Panc1 (cell line): ENCODE data around the gene USP24. TPM values are rescaled to one million over a fixed set of nuclear protein-coding genes. Genes with fewer than 3 reads are reported as not detected.

Source experiments
- ATAC-seq: fragments of 200-7000 bp; cut with Tn5 transposase; 2 replicates; pipeline ENCODE4 v1.9.1; 2020; ENCODE audit warnings: mild to moderate bottlenecking, moderate library complexity
- BruUV-seq: library from RNA; stranded (reverse); fragments of 400-500 nt; replicated peaks from 2 replicates; lab custom pipeline; 2021; lab: Mats Ljungman, UMichigan
- CTCF ChIA-PET: fragments of 300-600 bp; sonication (Branson Sonifier 250); formaldehyde crosslinking; loops from one replicate; lab custom pipeline; 2022; ENCODE audit warnings: antibody characterized with exemption; lab: Charles Lee
- POLR2A ChIA-PET: fragments of 300-600 bp; sonication (Branson Sonifier 250); formaldehyde crosslinking; loops from one replicate; lab custom pipeline; 2022; ENCODE audit warnings: antibody characterized with exemption; lab: Charles Lee
- DNase-seq: peaks from one replicate; pipeline ENCODE4 v3.0.0-alpha.2; 2010; ENCODE audit warnings: low read depth, low spot score
- H3K27ac ChIP-seq: 2 replicates; pipeline ENCODE4 v1.5.1; 2011; ENCODE audit warnings: mild to moderate bottlenecking, low read length, inconsistent platforms
- H3K27me3 ChIP-seq: fragments of 200-500 bp; sonication (Bioruptor generic); 2 replicates; pipeline ENCODE4 v1.6.0; 2014; ENCODE audit warnings: low read length, inconsistent platforms; ENCODE audit not compliant: control insufficient read depth, insufficient read depth
- H3K36me3 ChIP-seq: fragments of 200-500 bp; sonication (Bioruptor generic); 2 replicates; pipeline ENCODE4 v1.5.1; 2014; ENCODE audit warnings: inconsistent platforms, mild to moderate bottlenecking, low read length, moderate library complexity; ENCODE audit not compliant: control insufficient read depth, insufficient read depth
- H3K4me1 ChIP-seq: 2 replicates; pipeline ENCODE4 v1.5.1; 2011; ENCODE audit warnings: inconsistent platforms, mild to moderate bottlenecking, low read length, moderate library complexity; ENCODE audit not compliant: control insufficient read depth, insufficient read depth
- H3K4me3 ChIP-seq, 2 experiments: 2 replicates each; pipeline ENCODE4 v1.5.1; 2011 to 2012; ENCODE audit warnings: low read depth in 2 of 2, low read length in 2 of 2, mild to moderate bottlenecking in 2 of 2, inconsistent platforms in 1 of 2, moderate library complexity in 1 of 2
- H3K9me3 ChIP-seq: fragments of 200-500 bp; sonication (Bioruptor generic); 2 replicates; pipeline ENCODE4 v1.5.1; 2014; ENCODE audit warnings: low read depth, mild to moderate bottlenecking, inconsistent platforms, low read length, moderate library complexity; ENCODE audit not compliant: control insufficient read depth, insufficient read depth
- CTCF ChIP-seq: fragments of 450-650 bp; IDR thresholded peaks from 2 replicates; pipeline ENCODE4 v1.5.1; 2017; ENCODE audit warnings: mild to moderate bottlenecking
- POLR2AphosphoS5 ChIP-seq: IDR thresholded peaks from 2 replicates; pipeline ENCODE4 v1.6.1; 2012; ENCODE audit warnings: mild to moderate bottlenecking, low read depth, low read length, moderate library complexity
- REST ChIP-seq, 2 experiments: IDR thresholded peaks; 2 replicates each; pipeline ENCODE4 v1.6.1; 2011 to 2012; ENCODE audit warnings: low read depth in 2 of 2, control low read depth in 1 of 2, low read length in 1 of 2, mild to moderate bottlenecking in 1 of 2, moderate library complexity in 1 of 2; ENCODE audit not compliant: insufficient read depth in 1 of 2
- SIN3A ChIP-seq: IDR thresholded peaks from 2 replicates; pipeline ENCODE4 v1.6.1; 2012; ENCODE audit warnings: low read depth, mild to moderate bottlenecking, low read length, moderate library complexity, borderline replicate concordance; ENCODE audit not compliant: insufficient read depth
- TCF7L2 ChIP-seq: IDR thresholded peaks from 2 replicates; pipeline ENCODE4 v1.6.1; 2011; ENCODE audit warnings: mild to moderate bottlenecking, low read depth, low read length, inconsistent platforms
- in situ Hi-C: cut with HindIII; loops from 2 replicates; pipeline ENCODE4 v1.10.0; 2016; ENCODE audit warnings: low sequenced_read_pairs, low pct_unique_long_range_greater_than_20kb
- intact Hi-C: fragments of 100-400 bp; cut with micrococcal nuclease; formaldehyde crosslinking; loops from one replicate; pipeline ENCODE4 v1.10.0; 2022; ENCODE audit not compliant: unreplicated experiment
- total RNA-seq: library from RNA; stranded (reverse); gene quantifications from one replicate; pipeline ENCODE4 v1.2.1, GENCODE V29; 2021; ENCODE audit not compliant: unreplicated experiment

Gene USP24
- total RNA-seq, 1 experiment from 2014 or later, result 52.2 TPM

- in situ Hi-C loops, result no loop called here
- no peak for DNase-seq
- ChIA-PET POLR2A (no interaction called here), CTCF (no interaction called here)
- Histone ChIP-seq H3K4me3 (no peak overlapping the region), H3K27me3 (no peaks in the 10 kb centered on the region), H3K9me3 (no peaks in the 10 kb centered on the region), H3K4me1 (no peaks in the 10 kb centered on the region), H3K27ac (no peak overlapping the region), H3K36me3 (no peaks in the 10 kb centered on the region)
- ATAC-seq, result no peak
- intact Hi-C loops, result no loop called here
- no TSS peak for BruUV-seq
- no peak for TF ChIP-seq REST (IDR thresholded peaks at IDR 0.05; ENCODE audit: insufficient read depth in 1 of 2, low read depth in 2 of 2, low read length in 1 of 2)
- no peak for TF ChIP-seq SIN3A
- no peak for TF ChIP-seq CTCF
- TF ChIP-seq TCF7L2, result no peak
- TF ChIP-seq POLR2AphosphoS5, result no peak
These were observed 9.6 kb upstream of the USP24 start for GRCh38 chr1:55224729-55225128.

GRCh38 chr1:55222152-55222551, 7.0 kb upstream of the USP24 start:
- no TSS peak for BruUV-seq
- CTCF ChIA-PET, result no interaction called here
- ATAC-seq (no peak), DNase-seq (no peak)
- no peak overlapping the region for H3K27ac ChIP-seq
- H3K9me3 ChIP-seq, result no peaks in the 10 kb centered on the region
- POLR2A ChIA-PET, result no interaction called here
- H3K27me3 ChIP-seq, result no peaks in the 10 kb centered on the region
- in situ Hi-C loops, result no loop called here
- H3K36me3 ChIP-seq, result no peaks in the 10 kb centered on the region
- H3K4me3 ChIP-seq, result no peak overlapping the region
- TF ChIP-seq CTCF, result no peak
- TF ChIP-seq SIN3A, result no peak
- no peak for TF ChIP-seq REST (IDR thresholded peaks at IDR 0.05; ENCODE audit: insufficient read depth in 1 of 2, low read depth in 2 of 2, low read length in 1 of 2)
- no peak for TF ChIP-seq POLR2AphosphoS5
- TF ChIP-seq TCF7L2, result no peak
- intact Hi-C loops, result no loop called here
- H3K4me1 ChIP-seq, result peaks cover 7% of the 10 kb centered on the region
